Medulla oblongata (tissue), 1 donor: ENCODE measurements around the gene P2RX4.
A peak's percentile ranks its signal among the peaks of the same experiment; 100 is the strongest.
"Not testable (repeated sequence)": the region's sequence is repeated elsewhere in the genome, so short reads cannot be mapped to it uniquely, and the experiment has no call there.

Source experiments
- DNase-seq: peaks from one replicate; pipeline ENCODE4 v3.0.0-alpha.2; 2015; ENCODE audit errors: extremely low spot score

The P2RX4 gene

DNA sequence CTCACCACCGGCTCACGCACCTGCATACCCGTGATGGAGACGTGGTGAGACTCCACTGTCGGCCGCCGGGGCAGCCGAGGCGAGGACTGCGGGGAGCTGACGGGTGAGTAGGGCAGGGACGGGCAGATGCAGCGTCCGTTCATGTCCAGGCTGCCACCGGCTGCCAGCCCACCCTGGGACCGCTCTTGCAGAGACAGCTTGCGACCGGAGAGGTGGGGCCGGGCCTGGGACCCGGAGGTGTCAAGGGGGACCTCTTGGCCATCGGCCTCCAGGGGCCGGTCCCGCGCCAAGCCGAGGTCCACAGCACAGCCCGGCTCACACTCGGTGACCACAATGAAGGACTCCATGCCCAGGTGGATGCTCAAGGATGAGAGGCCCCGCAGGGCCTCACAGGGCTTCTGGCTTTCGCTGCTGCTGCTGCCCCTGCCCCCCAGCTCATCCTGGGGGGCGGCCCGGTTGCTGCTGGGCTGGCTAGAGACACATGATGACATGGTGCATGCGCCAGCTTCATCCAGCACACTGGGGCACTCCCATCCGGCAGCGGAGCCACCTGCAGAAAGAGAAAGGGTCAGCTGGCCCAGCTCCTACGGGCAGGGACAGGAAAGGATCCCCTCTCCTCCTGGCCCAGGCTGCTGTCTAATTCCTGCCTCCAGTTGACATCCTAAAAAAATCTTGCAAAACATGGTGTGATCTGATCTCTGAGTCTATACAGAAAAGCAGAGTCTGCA is 64.3 kb downstream of the P2RX4 start:
- DNase-seq, result no peak

DNA sequence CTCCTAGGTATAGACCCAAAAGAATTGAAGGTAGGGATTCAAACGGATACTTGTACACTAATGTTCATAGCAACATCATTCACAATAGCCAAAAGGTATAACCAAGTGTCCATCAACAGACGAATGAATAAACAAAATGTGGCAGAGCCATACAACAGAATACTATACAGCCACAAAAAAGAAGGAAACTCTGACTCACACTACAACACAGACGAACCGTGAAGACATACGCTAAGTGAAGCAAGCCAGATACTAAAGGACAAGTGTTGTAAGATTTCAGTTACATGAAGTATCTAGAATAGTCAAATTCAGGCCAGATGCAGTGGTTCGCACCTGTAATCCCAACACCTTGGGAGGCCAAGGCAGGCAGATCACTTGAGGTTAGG is 67.4 kb downstream of the P2RX4 start:
- DNase-seq, result no peak

DNA sequence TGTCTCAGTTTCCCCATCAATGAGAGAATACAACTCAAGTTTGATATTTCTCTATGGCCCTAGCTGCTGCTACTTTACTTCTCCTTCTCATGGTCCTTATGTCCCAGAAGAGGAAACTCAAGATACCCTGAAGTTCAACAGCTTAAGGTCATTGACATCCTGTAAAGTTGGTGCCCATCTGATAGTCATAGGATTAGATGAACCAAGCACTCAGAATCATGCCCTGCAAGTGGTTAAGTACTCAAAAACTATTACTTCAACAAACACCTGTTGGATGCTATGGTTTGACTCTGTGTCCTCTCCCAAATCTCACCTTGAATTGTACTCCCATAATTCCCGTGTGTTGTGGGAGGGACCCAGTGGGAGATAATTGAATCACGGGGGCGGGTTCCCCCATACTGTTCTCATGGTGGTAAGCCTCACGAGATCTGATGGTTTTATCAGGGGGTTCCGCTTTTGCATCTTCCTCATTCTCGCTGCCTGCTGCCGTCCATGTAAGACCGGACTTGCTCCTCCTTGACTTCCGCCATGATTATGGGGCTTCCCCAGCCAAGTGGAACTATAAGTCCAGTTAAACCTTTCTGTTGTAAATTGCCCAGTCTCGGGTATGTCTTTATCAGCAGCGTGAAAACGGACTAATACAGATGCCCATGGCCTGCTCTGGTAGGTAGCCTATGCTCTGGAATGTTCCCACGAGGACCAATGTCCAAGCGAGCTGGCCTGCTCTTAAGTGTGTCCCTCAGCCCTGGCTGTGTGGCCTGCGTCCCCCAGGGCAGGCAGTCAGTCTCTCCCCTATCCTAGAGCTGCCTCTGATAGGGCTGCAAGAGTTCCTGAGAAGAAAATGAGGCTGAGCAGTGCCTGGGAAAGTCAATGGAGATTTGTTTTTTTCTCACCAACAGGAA is 68.5 kb downstream of the P2RX4 start:
- peak; percentile 17 for DNase-seq

DNA sequence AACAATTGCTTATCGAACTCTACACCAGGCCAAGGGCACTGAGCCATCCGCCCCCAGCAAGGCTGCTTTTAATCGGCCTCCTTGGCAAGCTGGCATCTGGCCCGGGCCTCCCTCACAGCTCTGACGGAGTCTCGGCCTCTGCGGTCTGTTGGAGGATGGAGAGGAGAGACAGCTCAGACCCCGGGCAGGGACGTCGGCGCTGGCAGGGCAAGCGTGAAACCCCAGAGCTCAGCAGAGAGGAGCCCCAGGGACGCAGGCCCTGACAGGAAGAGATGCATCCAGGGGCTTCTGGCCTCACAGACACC is 69.1 kb downstream of the P2RX4 start:
- no peak for DNase-seq

DNA sequence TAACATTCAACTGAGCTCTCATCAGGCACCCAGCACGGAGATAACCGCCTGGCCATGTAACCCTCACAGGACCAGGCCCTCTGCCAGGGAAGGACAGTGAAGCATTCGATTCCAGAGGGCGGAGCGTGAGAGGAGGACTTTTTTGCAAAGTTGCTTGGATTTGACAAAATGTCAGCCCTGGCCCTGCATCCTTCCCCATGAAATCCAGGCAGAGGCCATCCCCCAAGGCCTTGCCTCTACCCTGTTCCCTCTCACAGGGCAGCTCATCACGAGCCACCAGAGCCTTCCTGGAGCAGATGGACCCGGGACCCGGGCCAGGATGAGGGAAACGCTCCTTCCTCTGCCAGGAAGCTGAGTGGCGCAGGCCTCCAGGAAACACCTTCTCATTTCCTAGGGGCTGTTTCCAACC is 69.6 kb downstream of the P2RX4 start:
- peak; percentile 71 for DNase-seq

DNA sequence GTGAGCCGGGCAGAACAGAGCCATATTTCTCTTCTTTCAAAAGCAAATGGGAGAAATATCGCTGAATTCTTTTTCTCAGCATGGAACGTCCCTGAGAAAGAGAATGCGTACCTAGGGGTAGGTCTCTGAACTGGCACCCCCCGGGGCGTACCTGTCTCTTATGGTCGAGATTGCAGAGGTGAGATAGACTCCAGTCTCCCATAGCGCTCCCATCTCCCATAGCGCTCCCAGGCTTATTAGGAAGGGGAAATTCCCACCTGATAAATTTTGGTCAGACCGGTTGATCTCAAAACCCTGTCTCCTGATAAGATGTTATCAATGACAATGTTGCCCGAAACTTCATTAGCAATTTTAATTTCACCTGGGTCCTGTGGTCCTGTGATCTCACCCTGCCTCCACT is 70.6 kb downstream of the P2RX4 start:
- not testable (repeated sequence) for DNase-seq

DNA sequence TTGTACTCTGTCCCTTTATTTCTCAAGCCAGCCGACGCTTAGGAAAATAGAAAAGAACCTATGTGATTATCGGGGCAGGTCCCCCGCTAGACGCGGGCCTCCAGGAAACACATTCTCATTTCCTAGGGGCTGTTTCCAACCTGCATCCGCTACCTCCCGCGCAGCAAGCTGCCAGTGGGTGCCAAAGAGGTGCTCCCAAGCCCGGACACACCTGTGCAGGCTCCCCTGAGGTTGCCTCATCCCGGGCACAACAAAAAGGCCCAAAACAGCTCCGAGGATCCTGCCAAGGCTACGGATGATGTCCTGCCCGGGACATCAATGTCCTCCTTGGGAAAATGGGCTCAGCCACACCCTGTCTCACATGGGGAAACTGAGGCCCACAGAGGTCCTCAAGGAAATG is 71.2 kb downstream of the P2RX4 start:
- DNase-seq, result not testable (repeated sequence)

DNA sequence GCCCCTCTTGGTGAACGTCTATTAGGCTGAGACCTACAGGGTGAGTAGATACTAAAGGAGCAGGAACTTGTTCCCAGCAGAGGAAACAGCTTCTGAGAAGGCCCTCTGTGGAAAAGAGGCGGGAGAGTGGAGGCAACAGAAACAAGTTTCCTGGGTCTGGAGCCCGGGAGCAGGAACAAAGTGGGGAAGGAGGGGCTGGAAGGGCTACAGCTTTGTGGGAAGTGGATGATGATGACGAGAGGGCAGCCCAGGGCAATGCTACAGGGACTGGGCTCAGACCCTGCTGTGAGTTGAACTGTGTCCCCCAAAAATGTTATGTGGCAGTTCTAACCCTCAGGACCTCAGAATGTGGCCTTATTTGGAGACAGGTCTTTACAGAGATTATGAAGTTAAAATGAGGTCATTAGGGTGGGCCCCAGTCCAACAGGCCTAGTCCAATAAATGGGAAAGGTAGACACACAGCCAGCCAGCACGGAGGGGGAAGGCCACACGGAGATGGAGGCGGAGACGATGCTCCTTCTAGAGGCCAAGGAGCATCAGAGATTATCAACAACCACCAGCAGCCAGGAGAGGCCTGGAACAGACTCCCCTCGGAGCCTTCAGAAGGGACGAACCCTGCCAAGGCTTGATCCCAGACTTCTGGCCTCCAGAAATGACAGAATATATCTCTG is 72.3 kb downstream of the P2RX4 start:
- DNase-seq, result no peak

DNA sequence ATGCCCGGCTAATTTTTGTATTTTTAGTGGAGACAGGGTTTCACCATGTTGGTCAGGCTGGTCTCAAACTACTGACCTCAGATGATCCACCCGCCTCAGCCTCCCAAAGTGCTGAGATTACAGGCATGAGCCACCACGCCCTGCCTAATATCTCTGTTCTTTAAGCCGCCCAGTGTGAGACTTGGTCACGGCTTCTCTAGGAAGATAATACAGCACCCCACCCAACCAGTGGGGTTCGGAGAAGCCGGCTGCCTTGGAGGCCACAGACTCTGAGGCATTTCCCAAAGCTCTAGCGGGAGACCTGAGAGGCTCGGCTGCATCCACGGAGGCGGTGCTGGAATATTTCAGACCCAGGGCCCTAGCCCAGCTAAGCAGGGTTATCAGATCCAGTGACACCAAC is 73.0 kb downstream of the P2RX4 start:
- not testable (repeated sequence) for DNase-seq

DNA sequence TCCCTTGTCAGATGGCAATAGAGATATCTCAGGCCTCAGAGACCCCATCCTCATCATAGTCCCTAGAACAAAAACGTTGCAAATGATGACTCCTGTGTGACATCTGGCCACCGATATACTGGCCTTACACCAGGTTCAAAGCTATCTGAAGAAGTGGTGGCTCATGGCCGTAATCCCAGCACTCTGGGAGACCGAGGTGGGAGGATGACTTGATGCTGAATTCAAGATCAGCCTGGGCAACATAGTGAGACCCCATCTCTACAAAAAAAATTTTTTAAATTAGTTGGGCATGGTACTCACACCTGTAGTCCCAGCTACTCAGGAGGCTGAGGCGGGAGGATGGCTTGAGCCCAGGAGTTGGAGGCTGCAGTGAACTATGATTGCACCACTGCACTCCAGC is 73.5 kb downstream of the P2RX4 start:
- no peak for DNase-seq
